H1 (cell line): ENCODE results near the gene PNMA6E. TPM values are rescaled to one million over a fixed set of nuclear protein-coding genes. Genes with fewer than 3 reads are reported as not detected.

ENCODE experiments used
- CTCF ChIA-PET: fragments of 300-600 bp; sonication (Branson Sonifier 250); formaldehyde crosslinking; loops from one replicate; lab custom pipeline; 2021; ENCODE audit not compliant: partially characterized antibody; lab: Charles Lee
- POLR2A ChIA-PET: fragments of 300-600 bp; sonication (Branson Sonifier 250); formaldehyde crosslinking; loops from one replicate; lab custom pipeline; 2021; ENCODE audit warnings: inconsistent platforms; ENCODE audit not compliant: partially characterized antibody; lab: Charles Lee
- DNase-seq, 2 experiments: peaks; one replicate each; pipeline versions ENCODE4 v3.0.0 to v3.0.0-alpha.2; 2010 to 2022; ENCODE audit warnings: low spot score in 2 of 2, low read depth in 1 of 2, mixed read lengths in 1 of 2
- FAIRE-seq: peaks from 2 replicates; lab custom pipeline; 2011; peaks lifted over from hg19 to GRCh38; lab: Jason Lieb, UNC
- H2AFZ ChIP-seq: 2 replicates; pipeline ENCODE4 v1.8.1; 2012; ENCODE audit warnings: low read length, inconsistent platforms
- H2AK5ac ChIP-seq: 2 replicates; pipeline ENCODE4 v1.6.1; 2013; ENCODE audit warnings: low read depth, low read length
- H2BK120ac ChIP-seq: replicated peaks from 2 replicates; pipeline ENCODE3; 2013; ENCODE audit warnings: low read depth, low read length, inconsistent platforms
- H2BK12ac ChIP-seq: 2 replicates; pipeline ENCODE4 v1.6.1; 2013; ENCODE audit warnings: low read depth, low read length
- H2BK15ac ChIP-seq: 2 replicates; pipeline ENCODE4 v1.6.1; 2013; ENCODE audit warnings: low read length
- H2BK20ac ChIP-seq: 2 replicates; pipeline ENCODE4 v1.6.1; 2013; ENCODE audit warnings: low read length
- H2BK5ac ChIP-seq: 2 replicates; pipeline ENCODE4 v1.6.1; 2013; ENCODE audit warnings: low read depth, low read length
- H3K14ac ChIP-seq: 2 replicates; pipeline ENCODE4 v1.6.1; 2013; ENCODE audit warnings: inconsistent platforms; ENCODE audit not compliant: insufficient read length
- H3K18ac ChIP-seq: 2 replicates; pipeline ENCODE4 v1.6.1; 2013; ENCODE audit warnings: low read length; ENCODE audit errors: extremely low read depth
- H3K23ac ChIP-seq: 2 replicates; pipeline ENCODE4 v1.6.1; 2013; ENCODE audit warnings: inconsistent platforms; ENCODE audit not compliant: insufficient read length
- H3K23me2 ChIP-seq: 2 replicates; pipeline ENCODE4 v1.6.1; 2013; ENCODE audit warnings: low read depth, low read length
- H3K27ac ChIP-seq: 2 replicates; pipeline ENCODE4 v1.6.1; 2011; ENCODE audit warnings: low read depth, low read length, inconsistent platforms
- H3K27me3 ChIP-seq, 4 experiments: replicated peaks in 1 of 4; 1 replicate in 1 of 4; 2 replicates in 3 of 4; pipeline versions ENCODE4 v1.6.1 to v1.8.1; 2011 to 2013; ENCODE audit warnings: low read length in 3 of 4, mild to moderate bottlenecking in 3 of 4, inconsistent platforms in 2 of 4, mixed read lengths in 2 of 4, moderate library complexity in 1 of 4; ENCODE audit not compliant: control insufficient read depth in 3 of 4, insufficient read depth in 3 of 4; ENCODE audit errors: extremely low read depth in 1 of 4
- H3K36me3 ChIP-seq, 4 experiments: 2 replicates each; pipeline versions ENCODE4 v1.6.1 to v1.8.1; 2011 to 2013; ENCODE audit warnings: mild to moderate bottlenecking in 4 of 4, low read length in 3 of 4, moderate library complexity in 2 of 4, control low read depth in 1 of 4, inconsistent platforms in 1 of 4; ENCODE audit not compliant: insufficient read depth in 4 of 4, control insufficient read depth in 2 of 4
- H3K4ac ChIP-seq: replicated peaks from 2 replicates; pipeline ENCODE3; 2013; ENCODE audit warnings: low read length, low read depth, mixed read lengths, inconsistent platforms; ENCODE audit not compliant: insufficient read length
- H3K4me1 ChIP-seq, 4 experiments: replicated peaks in 1 of 4; 1 replicate in 1 of 4; 2 replicates in 3 of 4; pipeline versions ENCODE4 v1.6.1 to v1.8.1; 2011 to 2013; ENCODE audit warnings: low read length in 3 of 4, inconsistent platforms in 2 of 4, mixed read lengths in 1 of 4; ENCODE audit not compliant: insufficient read depth in 4 of 4, control insufficient read depth in 3 of 4
- H3K4me2 ChIP-seq, 2 experiments: 2 replicates each; pipeline versions ENCODE4 v1.6.1 to v1.8.1; 2011 to 2013; ENCODE audit warnings: low read depth in 2 of 2, low read length in 2 of 2, control low read depth in 1 of 2, inconsistent platforms in 1 of 2, mild to moderate bottlenecking in 1 of 2; ENCODE audit not compliant: insufficient read depth in 1 of 2
- H3K4me3 ChIP-seq, 4 experiments: fragments of 200-600, 300-600 bp in 1 of 4; sonication (generic), shearing (Covaris generic), sonication (Bioruptor Twin) in 1 of 4; 2 replicates each; pipeline versions ENCODE4 v1.5.1 to v1.8.1; 2011 to 2016; ENCODE audit warnings: low read length in 4 of 4, low read depth in 3 of 4, control low read depth in 2 of 4, inconsistent platforms in 2 of 4, mild to moderate bottlenecking in 2 of 4, mixed read lengths in 1 of 4, moderate library complexity in 1 of 4; ENCODE audit not compliant: insufficient read depth in 2 of 4; ENCODE audit errors: extremely low read depth in 1 of 4
- H3K56ac ChIP-seq: replicated peaks from 2 replicates; pipeline ENCODE3; 2013; ENCODE audit warnings: low read depth, mild to moderate bottlenecking, mixed read lengths, low read length, inconsistent platforms; ENCODE audit not compliant: insufficient read length
- H3K79me1 ChIP-seq: 2 replicates; pipeline ENCODE4 v1.6.1; 2013; ENCODE audit warnings: low read depth, low read length, control low read depth
- H3K79me2 ChIP-seq, 2 experiments: 2 replicates each; pipeline versions ENCODE4 v1.6.1 to v1.8.1; 2012 to 2013; ENCODE audit warnings: low read length in 2 of 2, mild to moderate bottlenecking in 2 of 2, inconsistent platforms in 1 of 2; ENCODE audit not compliant: insufficient read depth in 2 of 2, control insufficient read depth in 1 of 2
- H3K9ac ChIP-seq, 4 experiments: replicated peaks in 1 of 4; 1 replicate in 1 of 4; 2 replicates in 3 of 4; pipeline versions ENCODE4 v1.6.1 to v1.8.1; 2011 to 2013; ENCODE audit warnings: low read depth in 3 of 4, low read length in 3 of 4, control low read depth in 2 of 4, mild to moderate bottlenecking in 2 of 4, moderate library complexity in 2 of 4, inconsistent platforms in 1 of 4; ENCODE audit errors: extremely low read depth in 1 of 4
- H3K9me3 ChIP-seq, 2 experiments: 2 replicates each; pipeline versions ENCODE4 v1.6.1 to v1.8.1; 2012 to 2013; ENCODE audit warnings: mild to moderate bottlenecking in 2 of 2, moderate library complexity in 2 of 2, control low read depth in 1 of 2, inconsistent platforms in 1 of 2, low read depth in 1 of 2, low read length in 1 of 2, mixed read lengths in 1 of 2; ENCODE audit not compliant: insufficient read depth in 2 of 2
- H4K20me1 ChIP-seq, 2 experiments: replicated peaks in 1 of 2; 2 replicates each; pipeline versions ENCODE3 to v1.8.1; 2011 to 2013; ENCODE audit warnings: inconsistent platforms in 2 of 2, low read length in 2 of 2, mild to moderate bottlenecking in 1 of 2; ENCODE audit not compliant: insufficient read depth in 2 of 2, control insufficient read depth in 1 of 2
- H4K5ac ChIP-seq: 2 replicates; pipeline ENCODE4 v1.6.1; 2013; ENCODE audit warnings: low read length, low read depth, mixed read lengths, inconsistent platforms; ENCODE audit not compliant: insufficient read length
- H4K8ac ChIP-seq: 2 replicates; pipeline ENCODE4 v1.8.0; 2013; ENCODE audit warnings: mild to moderate bottlenecking, moderate library complexity, low read length, inconsistent platforms; ENCODE audit not compliant: insufficient read depth; ENCODE audit errors: extremely low read depth
- H4K91ac ChIP-seq: replicated peaks from 2 replicates; pipeline ENCODE3; 2013; ENCODE audit warnings: low read length, mixed read lengths, inconsistent platforms; ENCODE audit not compliant: insufficient read length
- FOSL1 ChIP-seq: IDR thresholded peaks from 2 replicates; pipeline ENCODE4 v1.6.1; 2011; ENCODE audit warnings: mild to moderate bottlenecking, low read depth, low read length, moderate library complexity; ENCODE audit not compliant: insufficient read depth
- RFX5 ChIP-seq: IDR thresholded peaks from 2 replicates; pipeline ENCODE4 v1.6.1; 2011; ENCODE audit warnings: low read depth, low read length, improper control_type of control experiment, borderline replicate concordance
- RNF2 ChIP-seq: fragments of 200-900, 300-1000 bp; sonication (generic); IDR thresholded peaks from 2 replicates; pipeline ENCODE4 v1.7.1; 2016; ENCODE audit warnings: borderline replicate concordance, low read depth, mild to moderate bottlenecking, antibody characterized with exemption, low read length; ENCODE audit not compliant: poor library complexity, severe bottlenecking; ENCODE audit errors: missing control alignments
- TCF12 ChIP-seq: IDR thresholded peaks from 2 replicates; pipeline ENCODE4 v1.6.1; 2011; ENCODE audit warnings: low read depth, mild to moderate bottlenecking, low read length
- WGBS, 2 experiments: shearing (Covaris generic) in 1 of 2; methylation state at CpG; one replicate each; pipeline versions ENCODE4 v1.1.6 to v1.1.7; 2013 to 2015; ENCODE audit warnings: low lambda C conversion rate in 2 of 2, mixed read lengths in 2 of 2, inconsistent platforms in 1 of 2, low coverage in 1 of 2, missing lambda C conversion rate in 1 of 2; ENCODE audit not compliant: insufficient replicate concordance in 2 of 2, insufficient coverage in 1 of 2, insufficient read length in 1 of 2; ENCODE audit errors: extremely low coverage in 1 of 2, missing lambda C conversion rate in 1 of 2; 5-methylcytosine and 5-hydroxymethylcytosine counted together
- polyA plus RNA-seq, 7 experiments: library from polyadenylated mRNA; depleted of rRNA in 3 of 7; stranded (reverse) in 5 of 7; unstranded in 2 of 7; fragments of >200 nt in 5 of 7; fragments of 200-250 nt in 2 of 7; gene quantifications; 1 replicate in 5 of 7; 2 replicates in 1 of 7; 4 replicates in 1 of 7; pipeline versions ENCODE4 v1.2.1 to v1.2.3, GENCODE V29; 2011 to 2013; ENCODE audit warnings: missing spikeins in 2 of 7, mixed read lengths in 2 of 7
- total RNA-seq: library from RNA; stranded (reverse); fragmentation: NEBNext Ultra II Directional; extraction: Animal tissue kit (Norgen Biotek cat#: 25700); gene quantifications from 2 replicates; pipeline ENCODE4 v1.2.1, GENCODE V29; 2021

The PNMA6E gene
- total and polyA plus RNA-seq, 2 of the 8 experiments (the other 6 are each of a cell fraction or from before 2014, with no cell fraction given) = not detected

DNA sequence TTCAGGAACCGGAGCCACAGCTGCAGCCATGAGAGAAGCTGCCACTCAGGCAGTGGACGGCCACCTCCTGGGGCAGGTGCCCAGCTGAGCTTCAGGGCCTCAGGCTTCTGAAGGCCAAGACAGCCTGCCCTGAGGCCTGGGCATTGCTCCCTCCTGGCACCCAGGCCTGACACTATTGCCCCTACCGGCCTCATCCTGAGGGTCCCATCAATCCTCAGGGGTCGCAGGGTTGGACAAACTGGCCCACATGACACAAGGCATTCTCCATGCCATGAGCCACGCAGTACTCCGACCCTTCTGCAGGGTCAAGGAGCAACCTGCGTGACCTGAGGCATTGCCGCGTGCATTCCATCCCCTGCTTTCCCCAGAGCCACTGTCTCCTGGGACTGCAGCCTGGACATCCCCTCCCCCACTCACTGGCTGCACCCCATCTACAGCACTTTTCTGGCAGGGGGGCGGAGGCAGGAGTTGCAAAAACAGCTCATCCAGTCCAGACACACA is 7.1 kb upstream of the PNMA6E start:
- H3K4me1 ChIP-seq = no peaks in the 10 kb centered on the region
- H3K23ac ChIP-seq = no peak overlapping the region
- H3K79me2 ChIP-seq = no peaks in the 10 kb centered on the region
- no peaks in the 10 kb centered on the region for H3K79me1 ChIP-seq
- ChIA-PET POLR2A (no interaction called here), CTCF (interaction anchor here (1.0 kb wide), 1 partner anchor 9 kb away, joined by 4 read pairs; no protein-coding TSS in a partner anchor)
- H3K23me2 ChIP-seq = peaks cover 3% of the 10 kb centered on the region; the same call in 1 of the 2 replicates
- H3K27ac ChIP-seq = no peak overlapping the region
- no peak overlapping the region for H3K14ac ChIP-seq
- H4K8ac ChIP-seq = no peak overlapping the region
- H3K27me3 ChIP-seq = peaks cover 8 to 25% (median 16%) of the 10 kb centered on the region in 4 experiments
- H3K4ac ChIP-seq = no peak overlapping the region
- no peak overlapping the region for H3K9ac ChIP-seq
- no peak overlapping the region for H3K56ac ChIP-seq
- no peaks in the 10 kb centered on the region for H3K36me3 ChIP-seq
- no peaks in the 10 kb centered on the region for H4K20me1 ChIP-seq
- no peak overlapping the region for H4K91ac ChIP-seq
- DNase-seq (no peak), FAIRE-seq (no peak)
- 84% methylated on average over 5 of the region's 10 CpGs; no CpG with 5 or more reads in 1 of the 2 experiments for WGBS, 2 experiments
- no peak overlapping the region for H2BK5ac ChIP-seq
- no peak overlapping the region for H3K18ac ChIP-seq
- no peak overlapping the region for H4K5ac ChIP-seq
- H3K9me3 ChIP-seq = no peaks in the 10 kb centered on the region
- H2BK120ac ChIP-seq = no peak overlapping the region
- H2BK20ac ChIP-seq = no peak overlapping the region
- no peak overlapping the region for H2AFZ ChIP-seq
- H2BK12ac ChIP-seq = no peak overlapping the region
- H3K4me3 ChIP-seq = no peak overlapping the region
- H3K4me2 ChIP-seq = no peak overlapping the region
- H2BK15ac ChIP-seq = no peak overlapping the region
- no peak overlapping the region for H2AK5ac ChIP-seq
- TF ChIP-seq FOSL1 (no peak), TCF12 (no peak), RFX5 (no peak), RNF2 (no peak)
